Measurements from ENCODE around the gene KIF16B.

GRCh38 chr20:16368645-16369292, 204.5 kb downstream of the KIF16B start:
- TF ChIP-seq CTCF (IDR thresholded peaks at IDR 0.05) (no peak), POLR2A (IDR thresholded peaks at IDR 0.05) (no peak)

Data from uterus (tissue), 2 donors.